COLO668 (cell line): Measurements from ENCODE around the gene OR8G1.
"Not testable (repeated sequence)": the region's sequence is repeated elsewhere in the genome, so short reads cannot be mapped to it uniquely, and the experiment has no call there.

Experiments
- DNase-seq: peaks from one replicate; lab custom pipeline; 2025; ENCODE audit not compliant: unreplicated experiment; lab: John Stamatoyannopoulos, UW

OR8G1 gene

DNA sequence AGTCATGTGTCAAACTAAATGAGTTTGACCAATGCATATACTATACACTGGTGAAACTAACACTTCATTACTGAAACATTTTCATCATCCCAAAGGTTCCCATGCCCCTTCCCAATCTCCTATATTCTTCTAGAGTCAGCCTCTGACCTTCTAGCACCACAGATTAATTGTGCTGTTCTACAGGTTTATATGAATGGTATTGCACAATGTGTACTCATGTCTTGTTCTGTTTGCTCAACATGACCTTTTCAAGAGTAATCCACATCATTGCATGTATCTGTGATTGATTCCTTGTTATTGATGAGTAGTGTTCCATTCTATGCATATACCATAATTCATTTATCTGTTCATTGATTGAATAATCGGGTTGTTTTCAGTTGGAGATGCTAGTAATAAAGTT lies 7.5 kb upstream of the OR8G1 start:
- no peak for DNase-seq

DNA sequence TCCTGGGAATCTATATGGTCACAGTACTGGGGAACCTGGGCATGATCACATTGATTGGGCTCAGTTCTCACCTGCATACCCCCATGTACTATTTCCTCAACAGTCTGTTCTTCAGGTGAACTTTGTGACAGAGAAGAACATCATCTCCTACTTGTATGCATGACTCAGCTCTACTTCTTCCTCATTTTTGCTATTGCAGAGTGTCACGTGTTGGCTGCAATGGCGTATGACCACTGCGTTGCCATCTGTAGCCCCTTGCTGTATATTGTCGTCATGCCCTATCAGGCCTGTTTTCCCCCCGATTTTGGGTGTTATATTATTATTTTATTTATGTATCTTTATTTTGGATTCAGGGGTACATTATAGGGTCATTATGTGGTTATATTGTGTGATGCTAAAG lies 2.4 kb upstream of the OR8G1 start:
- no peak for DNase-seq

GRCh38 chr11:124249869-124250268 lies 9.0 kb downstream of the OR8G1 start:
- not testable (repeated sequence) for DNase-seq

DNA sequence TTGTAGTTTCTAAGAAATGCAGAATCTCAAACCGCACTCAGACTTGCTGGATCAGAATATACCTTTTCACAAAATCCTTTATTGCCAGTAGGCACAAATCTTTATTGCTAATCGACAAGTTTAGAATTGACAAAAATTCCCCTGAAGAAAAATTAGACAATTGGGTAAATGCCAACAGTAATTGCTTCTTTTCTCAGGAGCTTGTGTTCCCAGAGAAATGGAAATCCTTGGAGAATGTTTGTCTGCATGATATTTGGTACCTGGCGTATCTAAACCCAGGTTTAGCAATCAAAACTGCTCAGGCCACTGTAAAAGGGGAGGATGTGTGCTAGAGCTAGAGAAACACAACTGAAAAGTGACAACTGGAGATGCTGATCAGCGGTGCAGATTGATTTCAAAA lies 15.2 kb downstream of the OR8G1 start, which contains the start of gene OR8G5:
TSS of gene OR8G5 (plus strand) at position 301 of the 400 bp plus-strand sequence. CDS start 8,556 bp downstream, outside the sequence.
- no peak for DNase-seq

- DNase-seq: not testable (repeated sequence)
These were observed 24.1 kb downstream of the OR8G1 start for GRCh38 chr11:124265041-124265440.

DNA sequence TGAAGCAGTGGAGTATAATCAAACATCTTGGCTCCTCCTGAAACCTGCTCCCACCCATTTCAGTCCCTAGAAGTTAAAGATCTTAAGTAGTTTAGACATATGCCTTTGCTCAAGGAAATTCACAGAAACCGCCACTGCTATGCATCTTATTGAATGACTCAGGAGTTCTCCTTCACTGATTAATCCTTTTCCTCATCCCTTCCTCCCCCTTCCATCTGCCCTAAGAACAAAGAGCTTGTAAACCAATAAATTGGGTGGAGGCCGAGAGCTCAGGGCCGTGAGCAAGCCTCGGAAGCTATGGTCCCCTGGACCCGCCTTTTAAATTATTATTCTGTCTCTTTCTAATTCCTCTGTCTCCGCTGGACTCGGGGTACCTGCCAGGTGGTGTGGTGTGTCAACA lies 30.0 kb downstream of the OR8G1 start:
- not testable (repeated sequence) for DNase-seq

DNA sequence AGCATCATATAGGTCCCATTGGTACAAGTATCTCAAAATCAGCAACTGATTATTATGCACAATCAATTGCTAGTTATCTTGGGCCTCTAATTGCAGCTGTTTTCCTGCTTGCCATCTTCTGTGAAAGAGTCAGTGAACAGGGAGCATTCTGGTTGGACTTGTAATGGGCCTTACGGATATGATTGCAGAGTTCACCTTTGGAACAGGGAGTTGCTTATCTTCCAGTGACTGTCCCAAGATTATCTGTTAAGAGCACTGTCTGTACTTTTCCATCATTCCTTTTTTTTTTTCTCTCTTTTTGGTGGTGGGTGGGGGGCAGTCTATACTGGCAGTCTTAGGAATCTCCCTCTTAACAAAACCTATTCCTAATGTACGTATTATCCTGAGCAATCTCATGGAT lies 33.1 kb downstream of the OR8G1 start:
- no peak for DNase-seq

- no peak for DNase-seq
These were observed 35.2 kb downstream of the OR8G1 start for GRCh38 chr11:124276081-124276480.

- DNase-seq: no peak
These were observed 36.3 kb downstream of the OR8G1 start for GRCh38 chr11:124277207-124277606.

DNA sequence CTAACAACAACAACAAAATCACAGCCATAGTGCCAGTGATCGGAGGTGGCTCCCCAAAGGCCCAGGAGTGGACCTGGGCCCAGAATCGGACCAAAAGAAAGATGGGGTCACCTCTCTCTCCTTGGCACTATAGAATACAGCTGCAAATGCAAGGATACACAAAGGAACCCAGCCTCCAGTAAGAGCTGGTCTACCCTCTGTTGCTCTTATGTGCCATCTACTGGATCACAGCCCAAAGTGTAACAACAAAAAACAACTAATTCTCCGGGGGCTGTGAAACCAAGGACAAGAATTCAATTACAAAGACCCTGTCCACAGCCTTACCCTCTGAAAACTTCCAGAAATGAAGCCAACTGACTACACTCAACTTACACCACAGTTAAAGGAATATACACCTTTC lies 36.9 kb downstream of the OR8G1 start:
- DNase-seq: no peak

- no peak for DNase-seq
These were observed 37.4 kb downstream of the OR8G1 start for GRCh38 chr11:124278261-124278660.

DNA sequence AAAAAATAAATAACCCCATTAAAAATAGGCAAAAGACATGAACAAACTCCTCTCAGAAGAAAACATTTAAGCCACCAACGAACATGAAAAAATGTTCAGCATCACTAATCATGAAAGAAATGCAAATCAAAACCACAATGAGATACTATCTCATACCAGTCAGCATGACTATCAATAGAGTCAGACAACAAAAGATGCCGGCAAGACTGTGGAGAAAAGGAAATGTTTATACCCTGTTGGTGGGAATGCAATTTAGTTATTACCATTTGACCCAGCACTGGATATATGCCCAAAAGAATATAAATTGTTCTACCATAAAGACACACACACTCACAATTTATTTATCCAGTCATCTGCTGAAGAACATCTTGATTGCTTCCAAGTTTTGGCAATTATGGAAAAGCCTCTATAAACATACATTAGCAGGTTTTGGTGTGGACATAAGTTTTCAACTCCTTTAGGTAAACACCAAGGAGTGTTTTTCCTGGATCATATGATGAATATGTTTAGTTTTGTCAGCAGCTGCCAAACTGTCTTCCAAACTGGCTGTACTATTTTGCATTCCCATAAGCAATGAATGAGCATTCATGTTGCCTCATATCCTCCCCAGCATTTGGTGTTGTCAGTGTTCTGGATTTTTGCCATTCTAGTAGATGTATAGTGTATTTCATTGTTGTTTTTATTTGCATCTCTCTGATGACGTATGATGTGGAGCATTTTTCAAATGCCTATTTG lies 44.9 kb downstream of the OR8G1 start:
- no peak for DNase-seq

- no peak for DNase-seq
These were observed 53.8 kb downstream of the OR8G1 start for GRCh38 chr11:124294687-124295086.

DNA sequence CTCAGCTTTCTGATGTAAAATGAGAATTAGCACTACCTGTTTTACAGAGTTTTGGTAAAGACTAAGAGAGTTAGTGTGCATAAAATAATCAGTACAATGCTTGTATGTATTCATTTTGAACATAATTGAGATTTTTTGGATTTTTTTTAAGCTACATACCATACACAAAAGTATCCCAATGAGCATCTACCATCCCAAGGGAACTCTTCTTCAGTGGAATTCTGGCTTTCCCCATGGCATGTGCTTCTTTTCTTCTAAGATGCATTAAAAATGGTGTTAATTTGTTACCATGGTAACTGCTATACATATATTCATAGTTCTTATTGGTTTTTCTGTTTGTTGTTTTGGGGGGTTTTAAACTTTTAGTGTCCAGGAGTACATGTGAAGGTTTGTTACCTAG lies 55.1 kb downstream of the OR8G1 start:
- DNase-seq: no peak

DNA sequence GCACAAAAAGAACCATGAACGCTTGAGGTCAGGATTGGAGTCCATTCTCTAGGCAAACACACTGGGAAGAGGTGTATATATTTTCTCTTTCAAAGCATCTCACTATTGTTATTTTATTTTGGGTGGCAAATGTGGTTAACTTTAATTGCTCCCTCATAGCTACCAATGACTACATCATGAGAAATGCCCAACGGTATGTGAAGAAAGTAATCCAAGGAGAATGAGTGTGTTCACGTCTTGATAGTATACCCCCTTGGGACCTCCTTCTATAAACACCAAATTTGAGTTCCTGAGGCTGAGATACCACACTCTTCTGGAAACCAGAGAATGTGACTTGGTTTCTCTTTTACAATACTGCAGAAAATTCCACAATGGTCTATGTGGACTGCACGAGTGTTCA lies 57.0 kb downstream of the OR8G1 start:
- no peak for DNase-seq

DNA sequence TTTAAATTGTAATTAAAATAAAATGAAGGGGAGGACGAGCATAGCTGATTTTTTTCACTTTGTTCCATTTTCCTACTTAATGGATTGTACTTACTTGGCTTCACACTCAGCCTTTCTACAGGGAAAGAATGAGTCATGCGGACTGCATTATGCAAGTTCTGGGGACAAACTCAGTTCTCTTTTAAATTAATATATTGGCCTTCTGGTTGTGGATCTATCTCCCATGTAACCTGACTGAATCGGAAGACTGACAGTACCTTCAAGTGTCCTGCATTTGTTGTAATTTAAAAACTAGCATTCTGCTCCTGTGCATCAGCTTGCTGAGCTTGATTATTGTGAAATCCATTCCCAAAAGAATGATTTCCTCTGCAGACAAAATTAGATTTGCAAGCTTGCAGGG lies 60.7 kb downstream of the OR8G1 start:
- no peak for DNase-seq

GRCh38 chr11:124302347-124303125 lies 61.6 kb downstream of the OR8G1 start:
- DNase-seq: no peak
